GM12892 (cell line): ENCODE results near the gene MX1.
"Not testable (repeated sequence)": the region's sequence is repeated elsewhere in the genome, so short reads cannot be mapped to it uniquely, and the experiment has no call there.

Experiments used
- POLR2A ChIP-seq: IDR thresholded peaks from 2 replicates; pipeline ENCODE4 v1.6.1; 2011; ENCODE audit warnings: low read depth, low read length, control low read depth
- POLR2AphosphoS5 ChIP-seq: IDR thresholded peaks from 2 replicates; pipeline ENCODE4 v1.6.1; 2011; ENCODE audit warnings: low read depth, low read length, control low read depth
- TAF1 ChIP-seq: IDR thresholded peaks from 2 replicates; pipeline ENCODE4 v1.6.1; 2011; ENCODE audit warnings: low read depth, mild to moderate bottlenecking, control low read depth, low read length, borderline replicate concordance

- TF ChIP-seq POLR2A, POLR2AphosphoS5, TAF1: not testable (repeated sequence)
Measured at GRCh38 chr21:41417505-41417904, 8.5 kb upstream of the MX1 start.
